Melanocyte of skin (primary cell): ENCODE measurements around the gene CCDC71. TPM values are rescaled to one million over a fixed set of nuclear protein-coding genes. Genes with fewer than 3 reads are reported as not detected.

Experiments used
- total RNA-seq, 2 donors: library from RNA; depleted of rRNA; stranded (reverse); fragments of >200 nt; gene quantifications; 2 replicates each; pipeline ENCODE4 v1.2.3, GENCODE V29; 2012

CCDC71 gene
- total RNA-seq = 10 to 100 TPM; 25.1 to 27.3 TPM

GRCh38 chr3:49165771-49166751, at the start of gene CCDC71:
TSS of gene CCDC71 (minus strand) at chr3:49166331. CDS start at chr3:49164208, 2,123 bp downstream.

GRCh38 chr3:49171119-49171774, 5.1 kb upstream of the CCDC71 start, which contains the start of gene KLHDC8B:
TSS of gene KLHDC8B (plus strand) at chr3:49171598. CDS start at chr3:49172770, 1,172 bp downstream.

DNA sequence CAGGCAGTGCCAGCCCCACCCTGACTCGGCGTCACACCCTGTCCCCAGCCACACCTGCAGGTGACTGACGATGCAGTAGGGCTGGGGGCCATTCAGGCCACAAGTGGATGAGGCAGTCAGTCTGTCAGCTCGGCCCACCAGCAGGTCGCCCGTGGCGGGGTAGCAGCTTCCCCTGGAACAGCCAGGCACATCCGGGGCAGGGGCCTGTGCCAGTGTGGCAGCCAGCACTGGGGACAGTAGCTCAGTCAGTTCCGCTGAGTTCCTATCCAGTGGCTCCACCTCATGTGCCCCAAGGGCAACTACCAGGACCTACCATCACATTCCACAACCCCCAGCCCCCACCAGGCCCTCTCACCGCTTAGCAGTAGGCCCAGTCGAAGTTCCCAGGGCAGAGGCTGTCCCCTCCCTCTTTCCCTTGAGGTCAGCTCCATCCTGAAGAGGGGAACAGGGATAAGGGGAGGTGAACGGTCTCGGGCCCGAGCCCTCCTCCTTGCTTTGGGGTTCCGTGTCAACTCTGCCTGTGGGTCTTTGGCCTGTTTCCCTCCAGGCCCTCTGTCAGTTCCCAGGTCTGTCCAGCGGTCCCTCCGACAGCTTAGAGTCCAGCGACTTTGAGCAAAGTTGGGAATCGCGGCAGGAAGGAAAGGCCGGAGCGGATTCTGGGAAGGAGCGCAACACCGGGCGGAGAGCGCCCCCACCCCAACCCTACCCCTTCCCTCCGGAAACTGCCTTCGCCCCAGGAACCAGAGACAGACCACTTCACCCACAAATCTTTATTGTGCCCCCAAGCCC, 33.5 kb downstream of the CCDC71 start, which contains the start of gene LAMB2:
LAMB2 (minus strand) TSS at position 614 of the 789 bp plus-strand sequence; CDS start at position 431, 183 bp downstream.

DNA sequence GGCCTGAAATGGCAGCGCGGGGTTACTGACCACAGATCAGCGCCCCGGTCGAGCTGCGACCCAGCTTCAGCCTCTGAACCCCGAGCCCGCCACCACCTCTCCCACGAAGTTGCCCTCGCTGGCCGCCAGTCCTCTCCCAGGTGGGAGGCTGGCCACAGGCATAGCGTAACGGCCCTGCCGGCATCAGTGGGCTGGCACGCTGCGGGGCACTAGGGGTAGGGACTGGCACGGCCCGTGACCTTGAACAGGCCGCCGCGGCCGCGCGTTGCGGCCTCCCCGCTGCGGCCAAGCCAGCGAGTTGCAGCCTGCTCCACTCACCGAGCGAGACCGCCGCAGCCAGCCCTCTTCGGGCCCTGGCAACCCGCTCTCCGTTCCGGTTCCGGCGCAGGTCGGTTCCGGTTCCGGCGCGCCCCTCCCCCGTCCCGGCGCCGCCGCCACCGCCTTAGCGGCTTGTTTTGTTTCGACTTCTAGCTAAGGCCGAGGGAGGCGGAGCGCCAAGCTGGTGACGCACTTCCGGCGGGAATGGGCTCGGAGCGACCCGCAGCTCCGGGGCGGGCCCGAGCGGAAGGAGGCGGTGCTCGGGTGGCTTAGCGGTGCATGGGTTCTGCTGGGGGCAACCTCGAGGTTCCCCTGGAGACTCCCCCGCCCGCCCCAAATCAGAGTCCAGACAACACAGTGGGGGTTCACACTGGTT, 45.5 kb downstream of the CCDC71 start, which contains the start of gene USP19:
USP19 (minus strand) TSS at position 386 of the 694 bp plus-strand sequence. CDS start 1,678 bp downstream, outside the sequence.

Other genes starting within 250 kb of the CCDC71 start
- 10 to 100 TPM; 62.3 to 77.6 TPM for gene ARIH2, start 247.5 kb downstream of the CCDC71 start, total RNA-seq
- gene P4HTM, start 176.1 kb downstream of the CCDC71 start, total RNA-seq = 10 to 100 TPM in 1 of 2 donors, 1 to 10 TPM in 1; 6.3 to 14.8 TPM
- 10 to 100 TPM; 52.0 to 52.9 TPM for gene WDR6, start 158.9 kb downstream of the CCDC71 start, total RNA-seq
- gene DALRD3, start 147.8 kb downstream of the CCDC71 start, total RNA-seq = 10 to 100 TPM; 39.6 to 41.3 TPM
- gene NDUFAF3, start 144.2 kb downstream of the CCDC71 start, total RNA-seq = 10 to 100 TPM; 60.2 to 62.9 TPM
- 100 to 1,000 TPM; 159 to 250 TPM for gene IMPDH2, start 136.9 kb downstream of the CCDC71 start, total RNA-seq
- gene QRICH1, start 72.3 kb downstream of the CCDC71 start, total RNA-seq = 100 to 1,000 TPM; 117 to 144 TPM
- gene QARS1, start 61.6 kb downstream of the CCDC71 start, total RNA-seq = 100 to 1,000 TPM; 192 to 261 TPM
- gene USP19, start 45.5 kb downstream of the CCDC71 start, total RNA-seq = 10 to 100 TPM; 44.4 to 47.3 TPM
- 100 to 1,000 TPM; 162 to 180 TPM for gene LAMB2, start 33.3 kb downstream of the CCDC71 start, total RNA-seq
- gene KLHDC8B, start 5.3 kb upstream of the CCDC71 start, total RNA-seq = 10 to 100 TPM; 12.7 to 23.3 TPM
- 1 to 10 TPM; 2.3 to 2.4 TPM for gene C3orf62, start 110.9 kb upstream of the CCDC71 start, total RNA-seq
- gene USP4, start 173.7 kb upstream of the CCDC71 start, total RNA-seq = 10 to 100 TPM; 13.8 to 16.3 TPM
- 100 to 1,000 TPM; 167 to 280 TPM for gene GPX1, start 192.0 kb upstream of the CCDC71 start, total RNA-seq
- gene RHOA, start 245.6 kb upstream of the CCDC71 start, total RNA-seq = 100 to 1,000 TPM; 325 to 468 TPM
- 10 to 100 TPM; 16.0 to 25.1 TPM for gene TCTA, start 246.1 kb upstream of the CCDC71 start, total RNA-seq